Endodermal cell (in vitro differentiated cells): ENCODE measurements around the gene JADE1. TPM values are rescaled to one million over a fixed set of nuclear protein-coding genes. Genes with fewer than 3 reads are reported as not detected.
A peak's percentile ranks its signal among the peaks of the same experiment; 100 is the strongest.

Experiments used
- DNase-seq: peaks from one replicate; pipeline ENCODE4 v3.0.0-alpha.2; 2017
- H3K27ac ChIP-seq: 2 replicates; pipeline ENCODE4 v1.5.1; 2013; ENCODE audit warnings: mild to moderate bottlenecking, low read depth, low read length, moderate library complexity
- H3K27me3 ChIP-seq: 2 replicates; pipeline ENCODE4 v1.6.1; 2013; ENCODE audit warnings: mild to moderate bottlenecking, low read length, moderate library complexity; ENCODE audit not compliant: insufficient read depth, control insufficient read depth, poor library complexity, severe bottlenecking
- H3K36me3 ChIP-seq: 2 replicates; pipeline ENCODE4 v1.7.0; 2013; ENCODE audit warnings: mild to moderate bottlenecking, low read length, moderate library complexity; ENCODE audit not compliant: control insufficient read depth, insufficient read depth
- H3K4me1 ChIP-seq: one replicate; pipeline ENCODE4 v1.7.0; 2013; ENCODE audit warnings: low read length; ENCODE audit not compliant: control insufficient read depth, insufficient read depth
- H3K4me3 ChIP-seq: 2 replicates; pipeline ENCODE4 v1.5.1; 2013; ENCODE audit warnings: mild to moderate bottlenecking, low read length, moderate library complexity
- H3K9ac ChIP-seq: 2 replicates; pipeline ENCODE4 v1.6.1; 2013; ENCODE audit warnings: mild to moderate bottlenecking, low read length, moderate library complexity; ENCODE audit not compliant: poor library complexity, severe bottlenecking; ENCODE audit errors: extremely low read depth
- H3K9me3 ChIP-seq: 2 replicates; pipeline ENCODE4 v1.6.1; 2013; ENCODE audit warnings: mild to moderate bottlenecking, low read length, moderate library complexity; ENCODE audit not compliant: control insufficient read depth
- H3K27ac Mint-ChIP-seq: 2 replicates; pipeline ENCODE4 v1.8.0; 2020; ENCODE audit warnings: mixed read lengths
- H3K27me3 Mint-ChIP-seq: 2 replicates; pipeline ENCODE4 v1.8.0; 2021; ENCODE audit warnings: mild to moderate bottlenecking, mixed read lengths; ENCODE audit not compliant: insufficient read depth
- H3K36me3 Mint-ChIP-seq: 2 replicates; pipeline ENCODE4 v1.8.0; 2020; ENCODE audit warnings: low read depth, mixed read lengths
- H3K4me1 Mint-ChIP-seq: 2 replicates; pipeline ENCODE4 v1.8.0; 2020; ENCODE audit warnings: mixed read lengths
- H3K4me3 Mint-ChIP-seq: 2 replicates; pipeline ENCODE4 v1.8.0; 2020; ENCODE audit warnings: mild to moderate bottlenecking, moderate library complexity, mixed read lengths
- H3K9me3 Mint-ChIP-seq: 2 replicates; pipeline ENCODE4 v1.8.0; 2020; ENCODE audit warnings: mild to moderate bottlenecking, mixed read lengths
- CTCF ChIP-seq: fragments of 200-600 bp; sonication (generic); conservative IDR thresholded peaks from 2 replicates; pipeline ENCODE4 v1.5.0; 2021; ENCODE audit warnings: antibody characterized with exemption, mild to moderate bottlenecking
- WGBS, 2 experiments: methylation state at CpG; one replicate each; pipeline versions ENCODE4 v1.1.5 to v1.1.7; 2013; ENCODE audit warnings: missing lambda C conversion rate in 2 of 2, mixed read lengths in 1 of 2; ENCODE audit not compliant: insufficient coverage in 1 of 2, insufficient read length in 1 of 2; 5-methylcytosine and 5-hydroxymethylcytosine counted together
- total RNA-seq, 2 donors: library from RNA; stranded (reverse); fragmentation: NEBNext Ultra II Directional in 1 of 2; extraction: Animal tissue kit (Norgen Biotek cat#: 25700) in 1 of 2; gene quantifications; 2 replicates in 1 of 2; 3 replicates in 1 of 2; pipeline ENCODE4 v1.2.1, GENCODE V29; 2021

The JADE1 gene
- total RNA-seq, 2 donors from 2014 or later, result 48.5 to 50.8 TPM

DNA sequence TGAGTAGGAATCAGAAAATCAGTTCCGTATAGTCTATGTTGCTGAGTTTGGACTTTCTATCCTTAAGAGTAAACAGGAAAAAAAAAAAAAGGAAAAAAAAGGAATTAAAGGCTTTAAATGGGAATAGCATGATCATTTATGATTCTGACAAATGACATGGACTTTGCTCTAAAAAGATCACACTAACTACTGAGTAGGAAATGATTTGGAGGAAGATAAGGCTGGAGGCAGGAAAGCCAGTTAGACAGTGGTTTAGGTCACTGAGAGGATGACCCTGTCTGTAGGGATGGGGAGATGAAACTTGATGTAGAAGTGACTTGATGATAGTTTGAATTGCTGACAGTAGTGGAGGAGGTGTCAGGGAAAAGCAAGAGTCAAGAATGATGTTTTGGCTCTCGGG is 9.2 kb upstream of the JADE1 start:
- peaks cover 4% of the 10 kb centered on the region for H3K4me1 ChIP-seq
- no peaks in the 10 kb centered on the region for H3K36me3 Mint-ChIP-seq
- no peak overlapping the region for H3K27ac ChIP-seq
- no peaks in the 10 kb centered on the region for H3K36me3 ChIP-seq
- H3K4me1 Mint-ChIP-seq, result peaks cover 4% of the 10 kb centered on the region
- no peaks in the 10 kb centered on the region for H3K9me3 Mint-ChIP-seq
- no peak for TF ChIP-seq CTCF
- H3K27ac Mint-ChIP-seq, result no peak overlapping the region
- no peak overlapping the region for H3K4me3 ChIP-seq
- peaks cover 3% of the 10 kb centered on the region for H3K27me3 Mint-ChIP-seq
- no peak overlapping the region for H3K9ac ChIP-seq
- DNase-seq, result no peak
- H3K4me3 Mint-ChIP-seq, result no peak overlapping the region
- no peaks in the 10 kb centered on the region for H3K9me3 ChIP-seq
- WGBS, 2 experiments, result 95 to 100% methylated on average over 2 of the region's 2 CpGs
- no peaks in the 10 kb centered on the region for H3K27me3 ChIP-seq

GRCh38 chr4:128800701-128801284 is 8.7 kb upstream of the JADE1 start:
- H3K36me3 Mint-ChIP-seq, result no peaks in the 10 kb centered on the region
- no peak overlapping the region for H3K4me3 Mint-ChIP-seq
- H3K36me3 ChIP-seq, result no peaks in the 10 kb centered on the region
- H3K27me3 Mint-ChIP-seq, result peaks cover 3% of the 10 kb centered on the region
- no peak for DNase-seq
- no peak overlapping the region for H3K4me3 ChIP-seq
- no peak overlapping the region for H3K27ac Mint-ChIP-seq
- TF ChIP-seq CTCF, result no peak
- H3K9me3 Mint-ChIP-seq, result no peaks in the 10 kb centered on the region
- H3K27ac ChIP-seq, result no peak overlapping the region
- H3K9ac ChIP-seq, result no peak overlapping the region
- WGBS, 2 experiments, result 94 to 97% methylated on average over 2 to 3 of the region's 3 CpGs
- H3K27me3 ChIP-seq, result no peaks in the 10 kb centered on the region
- H3K4me1 ChIP-seq, result peaks cover 4% of the 10 kb centered on the region
- H3K9me3 ChIP-seq, result no peaks in the 10 kb centered on the region
- peaks cover 4% of the 10 kb centered on the region for H3K4me1 Mint-ChIP-seq

DNA sequence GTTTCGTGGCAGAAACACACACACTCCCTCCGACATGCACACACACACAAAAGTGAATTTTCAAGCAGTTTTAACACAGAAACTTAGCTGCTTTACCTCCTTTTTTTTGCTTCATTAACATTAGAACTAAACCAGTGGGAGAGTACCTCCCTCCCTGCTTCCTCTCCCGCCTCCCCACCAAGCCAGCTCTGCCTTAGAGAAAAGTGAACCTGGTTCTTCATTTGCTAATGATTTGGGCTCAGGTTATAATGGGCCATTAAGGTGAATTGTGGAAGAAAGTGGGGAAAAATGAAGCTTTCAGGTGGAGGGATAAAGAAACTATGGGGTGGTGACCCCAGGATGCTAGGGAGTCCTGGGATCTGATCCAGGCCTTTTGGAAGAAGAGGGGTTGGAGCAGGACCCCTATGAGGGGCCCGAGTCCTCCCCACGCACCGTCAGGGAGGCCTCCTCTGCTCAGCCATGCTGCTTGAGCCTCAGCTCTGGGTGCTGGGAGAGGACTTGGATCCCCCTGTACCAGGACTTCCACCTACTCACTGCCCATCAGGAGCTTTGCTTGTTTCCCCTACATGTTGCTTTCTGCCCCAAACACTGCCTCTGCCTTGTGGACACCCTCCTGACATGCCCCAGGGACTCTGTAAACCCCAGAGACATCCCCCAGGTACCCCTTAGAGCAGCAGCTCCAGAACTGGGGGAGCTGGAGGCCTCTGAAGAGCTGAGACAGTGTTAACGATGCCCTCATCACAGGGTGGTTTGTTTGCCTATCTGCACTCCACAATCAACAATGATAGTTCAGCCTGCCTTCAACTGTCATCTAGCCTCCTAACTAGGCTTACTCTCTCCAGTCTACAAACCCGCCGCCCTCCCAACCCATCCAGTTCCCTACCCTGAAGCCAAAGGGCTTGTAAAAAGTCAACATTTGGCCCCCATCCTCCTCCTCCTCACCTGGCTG is 6.5 kb upstream of the JADE1 start:
- TF ChIP-seq CTCF, result no peak
- H3K4me3 Mint-ChIP-seq, result no peak overlapping the region
- H3K27me3 Mint-ChIP-seq, result peaks cover 14% of the 10 kb centered on the region
- DNase-seq, result peak; percentile 75
- H3K27ac Mint-ChIP-seq, result no peak overlapping the region
- no peak overlapping the region for H3K9ac ChIP-seq
- peaks cover 4% of the 10 kb centered on the region for H3K4me1 Mint-ChIP-seq
- 45 to 52% methylated on average over 4 to 9 of the region's 9 CpGs for WGBS, 2 experiments
- H3K36me3 Mint-ChIP-seq, result no peaks in the 10 kb centered on the region
- H3K27me3 ChIP-seq, result no peaks in the 10 kb centered on the region
- H3K4me1 ChIP-seq, result peaks cover 4% of the 10 kb centered on the region
- H3K27ac ChIP-seq, result no peak overlapping the region
- H3K4me3 ChIP-seq, result no peak overlapping the region
- H3K9me3 Mint-ChIP-seq, result no peaks in the 10 kb centered on the region
- no peaks in the 10 kb centered on the region for H3K9me3 ChIP-seq
- no peaks in the 10 kb centered on the region for H3K36me3 ChIP-seq
